ENCODE results near the gene MOG. TPM values are rescaled to one million over a fixed set of nuclear protein-coding genes. Genes with fewer than 3 reads are reported as not detected.

The MOG gene
- total RNA-seq, 1 donor from 2014 or later, result 14.7 TPM

DNA sequence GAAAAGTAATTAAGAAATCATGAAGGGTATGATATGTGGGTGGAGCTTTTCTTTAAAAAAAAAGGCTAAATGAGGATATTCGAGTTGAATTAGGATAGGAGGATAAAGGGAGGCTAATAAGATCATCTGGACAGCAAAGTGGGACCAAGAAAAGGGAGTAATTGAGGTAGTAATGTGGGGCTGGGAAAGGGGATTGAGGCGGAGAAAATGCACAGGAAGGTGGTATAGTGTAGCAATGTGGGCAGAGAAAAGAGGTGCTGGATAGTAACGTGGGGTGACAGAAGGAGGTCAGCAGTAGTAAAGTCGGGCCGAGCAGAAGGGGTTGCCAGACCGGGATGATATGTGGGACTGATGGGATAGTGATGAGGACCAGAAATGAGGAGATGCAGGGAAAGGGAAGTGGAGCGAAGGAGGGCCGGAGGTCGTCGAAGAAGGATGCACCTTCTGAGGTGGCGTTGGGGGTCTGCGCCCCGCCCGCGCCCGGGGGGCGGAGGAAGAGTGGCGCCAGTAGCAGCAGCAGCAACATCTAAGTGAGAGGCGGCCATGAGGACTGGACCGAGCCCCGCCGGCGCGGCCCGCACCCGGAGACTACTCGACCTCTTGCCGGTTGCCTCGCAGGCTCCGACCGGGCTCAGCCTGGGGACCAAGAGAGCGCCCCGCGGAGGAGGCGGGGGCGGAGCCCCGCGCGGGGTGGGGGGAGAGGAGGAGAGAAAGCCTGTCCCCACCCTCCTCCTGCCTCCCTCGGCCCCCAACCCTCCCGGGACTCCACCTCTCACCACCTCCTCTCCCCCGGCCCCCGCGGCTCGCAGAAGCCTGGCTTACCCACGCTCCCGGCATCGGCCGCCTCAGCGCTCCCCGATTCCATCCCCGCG is 24.8 kb upstream of the MOG start:
- intact Hi-C loops (cut with micrococcal nuclease), result no loop called here
- Histone ChIP-seq H3K9me3 (replicated peaks) (no peaks in the 10 kb centered on the region), H3K36me3 (no peaks in the 10 kb centered on the region), H3K27me3 (ENCODE audit: low read depth) (peaks cover 7% of the 10 kb centered on the region), H3K27ac (replicated peaks) (peak overlapping the region; percentile 76), H3K4me1 (peaks cover 56% of the 10 kb centered on the region), H3K4me3 (peak overlapping the region; percentile 82)
- DNase-seq, result peak; percentile 75
- TF ChIP-seq, protein P1, sequence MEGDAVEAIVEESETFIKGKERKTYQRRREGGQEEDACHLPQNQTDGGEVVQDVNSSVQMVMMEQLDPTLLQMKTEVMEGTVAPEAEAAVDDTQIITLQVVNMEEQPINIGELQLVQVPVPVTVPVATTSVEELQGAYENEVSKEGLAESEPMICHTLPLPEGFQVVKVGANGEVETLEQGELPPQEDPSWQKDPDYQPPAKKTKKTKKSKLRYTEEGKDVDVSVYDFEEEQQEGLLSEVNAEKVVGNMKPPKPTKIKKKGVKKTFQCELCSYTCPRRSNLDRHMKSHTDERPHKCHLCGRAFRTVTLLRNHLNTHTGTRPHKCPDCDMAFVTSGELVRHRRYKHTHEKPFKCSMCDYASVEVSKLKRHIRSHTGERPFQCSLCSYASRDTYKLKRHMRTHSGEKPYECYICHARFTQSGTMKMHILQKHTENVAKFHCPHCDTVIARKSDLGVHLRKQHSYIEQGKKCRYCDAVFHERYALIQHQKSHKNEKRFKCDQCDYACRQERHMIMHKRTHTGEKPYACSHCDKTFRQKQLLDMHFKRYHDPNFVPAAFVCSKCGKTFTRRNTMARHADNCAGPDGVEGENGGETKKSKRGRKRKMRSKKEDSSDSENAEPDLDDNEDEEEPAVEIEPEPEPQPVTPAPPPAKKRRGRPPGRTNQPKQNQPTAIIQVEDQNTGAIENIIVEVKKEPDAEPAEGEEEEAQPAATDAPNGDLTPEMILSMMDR (IDR thresholded peaks at IDR 0.05; ENCODE audit: borderline replicate concordance), result no peak

DNA sequence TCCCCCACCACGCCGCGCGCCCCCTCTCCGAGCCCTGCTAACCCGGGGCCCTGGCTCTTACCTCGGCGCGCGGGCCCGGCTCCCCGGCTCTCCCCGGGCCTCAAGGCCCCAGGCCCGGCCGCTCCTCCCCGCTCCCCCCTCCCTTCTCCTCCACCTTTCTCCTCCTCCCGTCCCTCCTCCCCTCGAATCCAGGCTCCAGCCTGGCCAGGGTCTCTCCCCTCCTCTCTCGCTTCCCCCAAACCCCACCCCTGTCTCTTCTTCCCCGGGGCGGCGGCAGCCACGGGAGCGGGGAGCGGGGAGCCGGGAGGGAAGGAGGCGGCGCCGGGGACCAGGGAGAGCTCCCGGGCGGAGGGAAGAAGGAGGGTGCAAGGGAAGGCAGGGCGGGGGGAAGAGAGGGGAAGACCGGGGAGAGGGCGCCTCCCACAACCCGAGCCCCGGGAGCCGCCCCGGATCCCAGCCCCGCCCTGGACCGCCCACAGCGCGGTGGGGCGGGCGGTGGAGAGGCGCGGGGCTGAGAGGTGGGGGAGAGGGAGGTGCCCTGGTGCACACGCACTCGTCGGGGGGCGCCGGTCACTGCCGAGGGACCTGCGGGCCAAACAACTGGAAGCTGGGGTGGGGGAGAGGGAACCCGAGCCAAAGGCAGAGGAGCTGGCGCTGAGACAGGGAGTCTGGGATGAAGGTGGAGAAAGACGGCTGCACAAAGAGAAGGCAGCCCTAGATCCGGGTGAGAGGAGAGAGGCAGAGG is 23.9 kb upstream of the MOG start, which contains the start of gene GABBR1:
TSS of gene GABBR1 (minus strand) at position 395 of the 745 bp plus-strand sequence. CDS start 798 bp downstream, outside the sequence.
- Histone ChIP-seq H3K4me3 (peak within 1 kb of the TSS; percentile 82), H3K9me3 (replicated peaks) (no peaks in the 10 kb centered on the region), H3K36me3 (no peaks in the 10 kb centered on the region), H3K4me1 (peaks cover 48% of the 10 kb centered on the region), H3K27ac (replicated peaks) (peak within 1 kb of the TSS; percentile 76), H3K27me3 (ENCODE audit: low read depth) (peaks cover 7% of the 10 kb centered on the region)
- intact Hi-C loops (cut with micrococcal nuclease), result no loop called here
- TF ChIP-seq, protein P1 (IDR thresholded peaks at IDR 0.05; ENCODE audit: borderline replicate concordance), result no peak
- peak; percentile 90 for DNase-seq

DNA sequence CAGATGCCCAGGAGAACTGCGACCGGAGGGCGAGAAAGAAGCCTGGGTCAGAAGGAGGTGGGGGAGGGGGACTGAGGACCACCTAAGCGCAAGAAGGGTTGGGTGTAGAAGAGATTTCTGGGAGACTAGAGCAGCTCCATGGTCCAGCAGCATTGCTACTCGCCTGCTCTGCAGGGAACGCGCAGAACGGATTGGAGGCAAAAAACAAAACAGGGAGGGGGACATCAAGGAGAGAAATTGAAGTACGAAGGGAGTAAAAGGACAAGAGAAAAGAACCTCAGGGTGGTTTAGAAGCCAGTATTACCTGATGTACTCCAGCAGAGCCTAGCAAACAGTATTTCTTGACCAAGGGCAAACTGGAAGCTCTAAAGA is 23.4 kb upstream of the MOG start:
- intact Hi-C loops (cut with micrococcal nuclease), result no loop called here
- Histone ChIP-seq H3K36me3 (no peaks in the 10 kb centered on the region), H3K27ac (replicated peaks) (peak overlapping the region; percentile 76), H3K4me3 (peak overlapping the region; percentile 82), H3K9me3 (replicated peaks) (no peaks in the 10 kb centered on the region), H3K27me3 (ENCODE audit: low read depth) (peaks cover 7% of the 10 kb centered on the region), H3K4me1 (peaks cover 43% of the 10 kb centered on the region)
- DNase-seq, result no peak
- TF ChIP-seq, protein P1 (IDR thresholded peaks at IDR 0.05; ENCODE audit: borderline replicate concordance), result no peak

DNA sequence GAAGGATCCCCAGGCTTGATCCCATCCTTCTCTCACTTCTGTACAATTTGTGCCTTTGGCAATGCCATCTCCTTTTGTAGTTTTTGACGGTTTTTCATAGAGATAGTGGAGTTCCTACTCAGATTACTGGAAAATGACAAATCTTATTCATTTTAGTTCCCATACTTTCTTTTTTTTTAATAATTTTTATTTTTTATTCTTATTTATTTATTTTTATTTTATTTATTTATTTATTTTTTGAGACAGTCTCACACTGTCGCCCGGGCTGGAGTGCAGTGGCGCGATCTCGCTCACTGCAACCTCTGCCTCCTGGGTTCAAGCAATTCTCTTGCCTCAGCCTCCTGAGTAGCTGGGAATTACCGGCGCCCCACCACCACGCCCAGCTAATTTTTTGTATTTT is 19.6 kb upstream of the MOG start:
- intact Hi-C loops (cut with micrococcal nuclease), result no loop called here
- H3K27ac ChIP-seq (replicated peaks), result no peak overlapping the region
- no peak overlapping the region for H3K4me3 ChIP-seq
- TF ChIP-seq, protein P1 (IDR thresholded peaks at IDR 0.05; ENCODE audit: borderline replicate concordance), result no peak
- no peaks in the 10 kb centered on the region for H3K9me3 ChIP-seq (replicated peaks)
- DNase-seq, result no peak
- no peaks in the 10 kb centered on the region for H3K36me3 ChIP-seq
- no peaks in the 10 kb centered on the region for H3K27me3 ChIP-seq (ENCODE audit: low read depth)
- H3K4me1 ChIP-seq, result peaks cover 14% of the 10 kb centered on the region

DNA sequence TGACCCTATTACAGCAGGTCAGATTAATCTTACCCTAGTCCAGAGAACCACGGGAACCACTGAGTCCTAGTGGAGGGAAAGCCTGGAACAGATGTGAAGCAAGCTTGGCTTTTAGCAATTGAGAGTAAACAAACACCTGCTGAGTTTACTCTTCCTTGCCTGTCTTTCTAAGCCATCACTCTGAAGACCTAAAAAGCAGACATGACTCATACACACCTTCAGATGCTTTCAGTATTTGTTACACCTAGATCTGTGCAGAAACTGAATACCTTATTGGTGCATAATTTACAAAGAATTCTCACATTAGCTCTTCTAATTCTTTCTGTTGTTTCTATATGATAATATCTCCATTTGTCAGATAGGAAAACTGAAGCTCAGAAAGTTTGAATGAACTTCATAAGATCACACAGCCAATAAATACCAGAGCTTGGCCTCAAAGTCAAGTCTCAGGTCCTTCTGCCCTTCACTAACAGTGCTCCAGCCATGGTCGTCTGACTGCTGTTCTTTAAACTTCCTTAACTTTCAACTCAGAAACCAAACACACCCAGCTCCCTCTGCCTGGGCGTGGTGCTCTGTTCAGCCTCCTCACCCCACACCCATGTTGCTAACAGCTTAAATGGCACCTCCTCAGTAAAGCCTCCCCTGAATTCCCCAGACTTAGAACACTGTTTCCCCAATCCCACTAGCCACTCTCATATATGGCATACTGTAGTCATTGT is 15.3 kb upstream of the MOG start:
- TF ChIP-seq, protein P1 (IDR thresholded peaks at IDR 0.05; ENCODE audit: borderline replicate concordance), result no peak
- H3K9me3 ChIP-seq (replicated peaks), result no peaks in the 10 kb centered on the region
- intact Hi-C loops (cut with micrococcal nuclease), result no loop called here
- H3K36me3 ChIP-seq, result no peaks in the 10 kb centered on the region
- no peak overlapping the region for H3K4me3 ChIP-seq
- H3K27ac ChIP-seq (replicated peaks), result no peak overlapping the region
- no peaks in the 10 kb centered on the region for H3K27me3 ChIP-seq (ENCODE audit: low read depth)
- DNase-seq, result no peak
- no peaks in the 10 kb centered on the region for H3K4me1 ChIP-seq

Measured in left ventricle myocardium inferior (tissue), 1 donor.